ENCODE data around the gene CTNNA3.

CTNNA3 gene

GRCh38 chr10:66746711-66747110 lies 949.3 kb downstream of the CTNNA3 start (continued):
- TF ChIP-seq ZNF518A (tag by site-specific recombination; conservative IDR thresholded peaks at IDR 0.05; ENCODE audit: low read depth) = no peak
- TF ChIP-seq ZNF585B (tag by site-specific recombination; IDR thresholded peaks at IDR 0.05) = no peak
- TF ChIP-seq ZSCAN30 (tag by site-specific recombination; IDR thresholded peaks at IDR 0.05) = no peak
- no peak for TF ChIP-seq ZNF433 (tag by site-specific recombination; IDR thresholded peaks at IDR 0.05; ENCODE audit: low read depth)
- TF ChIP-seq ZNF658 (tag by site-specific recombination; IDR thresholded peaks at IDR 0.05) = no peak
- no peak for TF ChIP-seq ZNF501 (tag by site-specific recombination; IDR thresholded peaks at IDR 0.05)
- no peak for TF ChIP-seq ZNF416 (tag by site-specific recombination; IDR thresholded peaks at IDR 0.05)
- TF ChIP-seq ZNF311 (tag by site-specific recombination; IDR thresholded peaks at IDR 0.05; ENCODE audit: borderline replicate concordance) = no peak
- TF ChIP-seq ZNF132 (tag by site-specific recombination; IDR thresholded peaks at IDR 0.05; ENCODE audit: borderline replicate concordance) = no peak
- TF ChIP-seq ZNF704 (tag by site-specific recombination; IDR thresholded peaks at IDR 0.05) = no peak
- no peak for TF ChIP-seq BCL11A (tag by site-specific recombination; IDR thresholded peaks at IDR 0.05; ENCODE audit: low read depth)
- TF ChIP-seq ZFP37 (tag by site-specific recombination; IDR thresholded peaks at IDR 0.05) = no peak

GRCh38 chr10:66746246-66746645 lies 949.7 kb downstream of the CTNNA3 start:
- H3K4me1 ChIP-seq (ENCODE audit: control insufficient read depth, insufficient read depth, low read length) = no peaks in the 10 kb centered on the region
- ChIA-PET POLR2A (no interaction called here), CTCF (interaction anchor here (0.7 kb wide), 1 partner anchor 634 kb away, joined by 3 read pairs; no protein-coding TSS in a partner anchor)
- H3K36me3 ChIP-seq (ENCODE audit: control insufficient read depth in 2 of 2, insufficient read depth in 1 of 2, low read length in 2 of 2) = no peaks in the 10 kb centered on the region
- no peak overlapping the region for H3K4me3 ChIP-seq (ENCODE audit: low read depth, low read length)
- no peaks in the 10 kb centered on the region for H3K9me3 ChIP-seq (ENCODE audit: control insufficient read depth, insufficient read depth, low read depth, low read length)
- no peak overlapping the region for H3K27ac ChIP-seq (ENCODE audit: extremely low read depth, low read depth, low read length)
- TF ChIP-seq ZSCAN5A (tag by site-specific recombination; IDR thresholded peaks at IDR 0.05) = no peak
- no peak for TF ChIP-seq GLIS2 (tag by site-specific recombination; IDR thresholded peaks at IDR 0.05)
- TF ChIP-seq ZNF623 (tag by site-specific recombination; IDR thresholded peaks at IDR 0.05) = no peak
- no peak for TF ChIP-seq ZNF513 (tag by site-specific recombination; IDR thresholded peaks at IDR 0.05)
- no peak for TF ChIP-seq ZNF48 (tag by site-specific recombination; IDR thresholded peaks at IDR 0.05)
- TF ChIP-seq ZNF280C (tag by site-specific recombination; IDR thresholded peaks at IDR 0.05) = no peak
- no peak for TF ChIP-seq KLF16 (tag by site-specific recombination; IDR thresholded peaks at IDR 0.05)
- no peak for TF ChIP-seq ZBTB48 (tag by site-specific recombination; IDR thresholded peaks at IDR 0.05)
- TF ChIP-seq ZNF311 (tag by site-specific recombination; IDR thresholded peaks at IDR 0.05; ENCODE audit: borderline replicate concordance) = no peak
- no peak for TF ChIP-seq FEZF1 (tag by site-specific recombination; IDR thresholded peaks at IDR 0.05)
- no peak for TF ChIP-seq ZNF843 (tag by site-specific recombination; IDR thresholded peaks at IDR 0.05)
- TF ChIP-seq ZNF132 (tag by site-specific recombination; IDR thresholded peaks at IDR 0.05; ENCODE audit: borderline replicate concordance) = no peak
- TF ChIP-seq ZNF645 (tag by site-specific recombination; IDR thresholded peaks at IDR 0.05) = no peak
- no peak for TF ChIP-seq ZNF214 (tag by site-specific recombination; IDR thresholded peaks at IDR 0.05; ENCODE audit: borderline replicate concordance)
